GM18519 (cell line): Measurements from ENCODE around the gene QSOX1.

ENCODE experiments used
- ATAC-seq: cut with Tn5 transposase; IDR thresholded peaks from one replicate; pipeline ENCODE4 v1.9.1; 2021; ENCODE audit warnings: mild to moderate bottlenecking, moderate library complexity; ENCODE audit not compliant: unreplicated experiment, low FRiP score

The QSOX1 gene

GRCh38 chr1:180247061-180247460 is 92.4 kb downstream of the QSOX1 start:
- no peak for ATAC-seq

GRCh38 chr1:180247580-180247979 is 92.9 kb downstream of the QSOX1 start:
- ATAC-seq = no peak

GRCh38 chr1:180248176-180248575 is 93.5 kb downstream of the QSOX1 start:
- no peak for ATAC-seq

GRCh38 chr1:180248731-180249681 is 94.3 kb downstream of the QSOX1 start:
- ATAC-seq = no peak

GRCh38 chr1:180249725-180250498 is 95.2 kb downstream of the QSOX1 start:
- ATAC-seq = no peak

- ATAC-seq = no peak
These were observed 95.8 kb downstream of the QSOX1 start for GRCh38 chr1:180250499-180250770.

GRCh38 chr1:180250883-180251509 is 96.3 kb downstream of the QSOX1 start:
- ATAC-seq = no peak

- ATAC-seq = no peak
These were observed 97.0 kb downstream of the QSOX1 start for GRCh38 chr1:180251526-180252305.

GRCh38 chr1:180252638-180253536 is 98.2 kb downstream of the QSOX1 start:
- no peak for ATAC-seq
